Activated CD4-positive, alpha-beta memory T cell treated with anti-CD3 and anti-CD28 coated beads for 36 hours (primary cell): ENCODE data around the gene DIDO1. TPM values are rescaled to one million over a fixed set of nuclear protein-coding genes. Genes with fewer than 3 reads are reported as not detected.

ENCODE experiments used
- CTCF ChIA-PET: fragments of 350-600 bp; sonication (Branson Sonifier 250); formaldehyde crosslinking; loops from one replicate; lab custom pipeline; 2021; ENCODE audit warnings: antibody characterized with exemption, inconsistent platforms; lab: Charles Lee
- POLR2A ChIA-PET: fragments of 350-600 bp; sonication (Branson Sonifier 250); formaldehyde crosslinking; loops from one replicate; lab custom pipeline; 2021; ENCODE audit warnings: antibody characterized with exemption; lab: Charles Lee
- DNase-seq: peaks from one replicate; pipeline ENCODE4 v3.0.0-alpha.2; 2020
- H3K27ac Mint-ChIP-seq: one replicate; pipeline ENCODE4 v1.8.0; 2021; ENCODE audit warnings: mixed read lengths
- H3K27me3 Mint-ChIP-seq: one replicate; pipeline ENCODE4 v1.8.0; 2021; ENCODE audit warnings: mixed read lengths
- H3K36me3 Mint-ChIP-seq: one replicate; pipeline ENCODE4 v1.8.0; 2021; ENCODE audit warnings: mixed read lengths
- H3K4me1 Mint-ChIP-seq: one replicate; pipeline ENCODE4 v1.8.0; 2021; ENCODE audit warnings: low read depth, mixed read lengths
- H3K4me3 Mint-ChIP-seq: one replicate; pipeline ENCODE4 v1.8.0; 2021; ENCODE audit warnings: mild to moderate bottlenecking, mixed read lengths
- H3K9me3 Mint-ChIP-seq: one replicate; pipeline ENCODE4 v1.8.0; 2021; ENCODE audit warnings: mixed read lengths
- intact Hi-C: fragments of 100-400 bp; cut with micrococcal nuclease; formaldehyde crosslinking; loops from one replicate; pipeline ENCODE4 v1.15.1; 2023
- total RNA-seq, 2 experiments: library from RNA; stranded (reverse); gene quantifications; one replicate each; pipeline ENCODE4 v1.2.3, GENCODE V29; 2021

Gene DIDO1
- total RNA-seq, 2 experiments from 2014 or later, result 46.6 to 48.4 TPM

DNA sequence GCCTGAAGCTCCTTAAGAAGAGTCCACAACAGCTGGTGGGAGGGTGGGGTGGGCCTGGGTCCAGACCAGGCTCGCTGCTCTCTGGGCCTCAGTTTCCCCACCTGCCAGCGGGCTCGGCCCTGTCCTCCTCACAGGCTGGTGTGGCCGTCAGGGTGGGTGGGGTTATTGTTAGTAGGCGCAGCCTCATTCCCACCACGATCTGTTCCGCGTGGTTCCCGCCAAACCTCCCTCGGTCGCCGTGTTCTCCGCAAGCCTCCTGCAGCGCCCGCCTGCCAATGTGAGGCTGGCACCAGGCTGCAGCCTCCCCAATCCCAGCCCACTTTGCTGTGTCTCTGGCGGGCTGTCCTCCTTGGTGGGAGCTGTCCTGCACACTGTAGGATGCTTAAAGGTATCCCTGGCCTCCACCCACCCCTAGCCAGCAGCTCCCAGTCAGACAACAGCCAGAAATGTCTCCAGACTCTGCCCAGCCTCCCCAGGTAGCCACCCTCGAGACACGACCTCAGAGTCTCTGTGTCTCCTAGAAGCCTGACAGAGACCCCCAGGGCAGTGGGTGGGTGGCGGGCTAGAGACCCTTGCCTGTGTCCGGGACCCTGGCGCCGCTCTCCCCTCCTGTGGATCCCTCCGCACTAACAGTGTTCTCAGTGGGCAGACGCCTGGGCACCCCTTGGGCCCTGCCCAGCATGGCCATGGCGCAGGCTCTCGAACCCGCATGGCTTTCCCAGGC is 41.5 kb upstream of the DIDO1 start:
- intact Hi-C loops, result no loop called here
- DNase-seq, result no peak
- POLR2A ChIA-PET, result no interaction called here
- Mint-ChIP-seq H3K36me3 (no peaks in the 10 kb centered on the region), H3K4me1 (peaks cover 10% of the 10 kb centered on the region), H3K27ac (no peak overlapping the region), H3K4me3 (no peak overlapping the region), H3K27me3 (peaks cover 14% of the 10 kb centered on the region), H3K9me3 (no peaks in the 10 kb centered on the region)
- CTCF ChIA-PET, result no interaction called here

- intact Hi-C loops, result no loop called here
- DNase-seq, result no peak
- no peaks in the 10 kb centered on the region for H3K36me3 Mint-ChIP-seq
- H3K4me3 Mint-ChIP-seq, result no peak overlapping the region
- CTCF ChIA-PET, result no interaction called here
- peaks cover 9% of the 10 kb centered on the region for H3K27me3 Mint-ChIP-seq
- no peak overlapping the region for H3K27ac Mint-ChIP-seq
- H3K9me3 Mint-ChIP-seq, result no peaks in the 10 kb centered on the region
- peaks cover 5% of the 10 kb centered on the region for H3K4me1 Mint-ChIP-seq
- POLR2A ChIA-PET, result no interaction called here
These were observed 40.8 kb upstream of the DIDO1 start for GRCh38 chr20:62967149-62967501.

DNA sequence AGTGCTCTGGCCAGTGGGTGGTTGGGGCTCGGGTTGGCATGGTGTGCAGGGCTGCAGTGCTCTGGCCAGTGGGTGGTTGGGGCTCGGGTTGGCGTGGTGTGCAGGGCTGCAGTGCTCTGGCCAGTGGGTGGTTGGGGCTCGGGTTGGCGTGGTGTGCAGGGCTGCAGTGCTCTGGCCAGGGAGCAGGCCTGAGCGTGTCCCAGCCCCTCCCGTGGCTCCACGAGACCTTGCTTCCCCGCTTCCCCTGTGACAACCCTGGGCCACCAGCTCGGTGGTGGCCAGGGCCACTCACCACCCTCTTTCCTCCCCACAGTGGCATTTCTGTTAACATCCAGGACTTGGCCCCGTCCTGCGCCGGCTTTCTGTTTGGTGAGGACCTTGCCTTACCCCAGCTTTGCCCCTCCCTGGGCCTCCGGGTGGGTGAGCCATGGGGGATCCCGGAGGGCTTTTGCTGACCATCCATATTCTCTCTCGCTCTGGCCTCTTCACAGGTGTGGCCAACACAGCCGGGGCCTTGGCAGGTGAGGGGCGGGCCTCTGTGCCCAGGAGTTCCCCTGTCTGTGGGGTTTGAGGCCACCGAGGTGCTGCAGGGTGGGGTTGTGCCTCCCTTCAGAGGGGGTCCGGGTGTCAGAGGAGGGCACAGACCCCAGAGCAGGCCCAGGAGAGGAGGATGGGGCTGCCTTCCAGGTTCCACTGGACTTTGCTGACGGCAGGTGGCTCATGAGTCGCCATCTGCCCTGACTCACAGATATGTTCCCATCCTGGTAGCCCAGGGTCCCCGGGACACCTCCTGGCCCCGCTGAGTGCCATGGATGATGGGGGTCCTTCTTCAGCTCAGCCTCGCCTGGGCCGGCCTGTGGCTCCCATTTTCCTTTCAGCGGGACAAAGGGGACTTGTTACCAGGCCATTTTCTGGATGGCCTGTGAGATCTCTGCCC is 40.2 kb upstream of the DIDO1 start:
- DNase-seq, result no peak
- Mint-ChIP-seq H3K4me1 (no peaks in the 10 kb centered on the region), H3K27me3 (peaks cover 3% of the 10 kb centered on the region), H3K36me3 (no peaks in the 10 kb centered on the region), H3K9me3 (no peaks in the 10 kb centered on the region), H3K4me3 (no peak overlapping the region), H3K27ac (no peak overlapping the region)
- POLR2A ChIA-PET, result no interaction called here
- intact Hi-C loops, result no loop called here
- CTCF ChIA-PET, result interaction anchor here (1.1 kb wide), 1 partner anchor 42 kb away, joined by 4 read pairs; no protein-coding TSS in a partner anchor

- CTCF ChIA-PET, result interaction anchor here (1.1 kb wide), 1 partner anchor 43 kb away, joined by 4 read pairs; no protein-coding TSS in a partner anchor
- no peaks in the 10 kb centered on the region for H3K9me3 Mint-ChIP-seq
- intact Hi-C loops, result no loop called here
- H3K4me3 Mint-ChIP-seq, result no peak overlapping the region
- no peak overlapping the region for H3K27ac Mint-ChIP-seq
- H3K27me3 Mint-ChIP-seq, result no peaks in the 10 kb centered on the region
- DNase-seq, result no peak
- POLR2A ChIA-PET, result no interaction called here
- H3K36me3 Mint-ChIP-seq, result no peaks in the 10 kb centered on the region
- H3K4me1 Mint-ChIP-seq, result no peaks in the 10 kb centered on the region
These were observed 39.1 kb upstream of the DIDO1 start for GRCh38 chr20:62965363-62965771.

GRCh38 chr20:62964700-62965099 is 38.4 kb upstream of the DIDO1 start:
- Mint-ChIP-seq H3K9me3 (no peaks in the 10 kb centered on the region), H3K36me3 (no peaks in the 10 kb centered on the region), H3K4me1 (no peaks in the 10 kb centered on the region), H3K4me3 (no peak overlapping the region), H3K27me3 (no peaks in the 10 kb centered on the region), H3K27ac (no peak overlapping the region)
- ChIA-PET CTCF (no interaction called here), POLR2A (no interaction called here)
- intact Hi-C loops, result no loop called here
- no peak for DNase-seq

DNA sequence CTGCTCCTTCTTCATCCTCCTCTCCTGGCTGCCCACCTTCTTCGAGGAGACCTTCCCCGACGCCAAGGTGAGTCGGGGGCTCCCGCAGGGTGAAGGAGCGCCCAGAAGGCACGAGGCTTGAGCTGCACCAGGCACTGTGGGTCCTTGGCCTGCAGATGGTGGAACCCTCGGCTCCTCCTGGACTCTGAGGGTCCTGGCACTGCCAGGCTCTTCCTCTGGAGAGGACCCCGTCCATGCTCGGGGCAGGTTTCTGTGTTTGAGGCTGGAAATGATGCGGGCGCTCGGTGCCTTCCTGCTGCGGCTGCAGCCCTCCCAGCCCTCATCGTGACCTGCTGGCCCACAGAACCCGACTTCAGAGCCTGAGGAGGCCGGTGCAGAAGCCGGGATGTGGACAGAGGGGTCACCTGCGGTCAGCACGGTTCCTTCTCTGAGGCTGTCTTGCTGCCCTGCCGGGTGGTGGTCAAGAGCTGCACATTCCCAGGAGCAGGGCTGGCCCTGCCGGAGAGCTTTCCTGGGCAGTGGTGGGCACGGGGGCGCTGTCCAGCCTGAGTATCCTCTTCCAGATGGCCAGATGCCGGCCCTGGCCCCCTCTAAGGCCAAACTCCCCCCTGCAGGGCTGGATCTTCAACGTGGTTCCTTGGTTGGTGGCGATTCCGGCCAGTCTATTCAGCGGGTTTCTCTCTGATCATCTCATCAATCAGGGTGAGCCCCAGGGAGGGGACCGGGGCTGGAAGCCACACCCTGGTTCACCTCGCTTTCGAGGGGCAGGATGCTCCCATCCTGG is 37.5 kb upstream of the DIDO1 start:
- intact Hi-C loops, result no loop called here
- no peaks in the 10 kb centered on the region for H3K4me1 Mint-ChIP-seq
- ChIA-PET CTCF (no interaction called here), POLR2A (no interaction called here)
- no peaks in the 10 kb centered on the region for H3K36me3 Mint-ChIP-seq
- H3K9me3 Mint-ChIP-seq, result no peaks in the 10 kb centered on the region
- H3K27ac Mint-ChIP-seq, result no peak overlapping the region
- no peaks in the 10 kb centered on the region for H3K27me3 Mint-ChIP-seq
- no peak overlapping the region for H3K4me3 Mint-ChIP-seq
- DNase-seq, result no peak

- no peaks in the 10 kb centered on the region for H3K27me3 Mint-ChIP-seq
- intact Hi-C loops, result no loop called here
- no peaks in the 10 kb centered on the region for H3K9me3 Mint-ChIP-seq
- DNase-seq, result no peak
- no peaks in the 10 kb centered on the region for H3K4me1 Mint-ChIP-seq
- H3K27ac Mint-ChIP-seq, result no peak overlapping the region
- CTCF ChIA-PET, result no interaction called here
- H3K4me3 Mint-ChIP-seq, result no peak overlapping the region
- no peaks in the 10 kb centered on the region for H3K36me3 Mint-ChIP-seq
- POLR2A ChIA-PET, result no interaction called here
These were observed 36.7 kb upstream of the DIDO1 start for GRCh38 chr20:62962891-62963613.

DNA sequence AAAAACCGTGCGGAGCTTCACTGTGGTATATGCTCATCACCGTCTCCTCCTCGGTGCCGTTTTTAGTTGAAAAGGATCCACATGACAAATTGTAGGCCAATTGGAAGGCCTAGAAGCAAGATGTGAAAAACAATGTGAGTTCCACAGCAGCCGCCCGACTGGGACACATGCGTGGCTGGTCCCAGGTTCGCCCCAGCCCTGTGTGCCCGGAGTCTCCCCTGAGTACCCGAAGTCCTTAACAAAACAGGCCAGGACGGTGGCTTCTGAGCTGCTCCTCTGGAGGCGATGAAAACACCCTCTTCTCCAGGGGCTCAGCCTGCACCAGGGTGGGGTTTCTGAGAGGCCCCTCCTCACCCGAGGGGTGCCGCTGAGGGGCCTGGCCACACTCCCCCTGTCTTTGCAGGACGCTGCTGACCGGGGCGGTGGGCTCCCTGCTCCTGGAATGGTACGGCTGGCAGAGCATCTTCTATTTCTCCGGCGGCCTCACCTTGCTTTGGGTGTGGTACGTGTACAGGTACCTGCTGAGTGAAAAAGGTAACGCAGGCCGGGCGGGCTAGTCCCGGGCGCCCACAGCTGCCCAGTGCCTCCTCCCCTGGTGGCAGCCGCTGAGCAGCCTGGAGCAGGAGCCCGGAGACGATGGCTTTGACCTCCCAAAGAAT is 36.0 kb upstream of the DIDO1 start:
- ChIA-PET POLR2A (no interaction called here), CTCF (interaction anchor here (0.6 kb wide), 1 partner anchor 10 kb away, joined by 3 read pairs; no protein-coding TSS in a partner anchor)
- Mint-ChIP-seq H3K4me1 (no peaks in the 10 kb centered on the region), H3K4me3 (no peak overlapping the region), H3K27me3 (no peaks in the 10 kb centered on the region), H3K36me3 (no peaks in the 10 kb centered on the region), H3K9me3 (no peaks in the 10 kb centered on the region), H3K27ac (no peak overlapping the region)
- intact Hi-C loops, result no loop called here
- no peak for DNase-seq

DNA sequence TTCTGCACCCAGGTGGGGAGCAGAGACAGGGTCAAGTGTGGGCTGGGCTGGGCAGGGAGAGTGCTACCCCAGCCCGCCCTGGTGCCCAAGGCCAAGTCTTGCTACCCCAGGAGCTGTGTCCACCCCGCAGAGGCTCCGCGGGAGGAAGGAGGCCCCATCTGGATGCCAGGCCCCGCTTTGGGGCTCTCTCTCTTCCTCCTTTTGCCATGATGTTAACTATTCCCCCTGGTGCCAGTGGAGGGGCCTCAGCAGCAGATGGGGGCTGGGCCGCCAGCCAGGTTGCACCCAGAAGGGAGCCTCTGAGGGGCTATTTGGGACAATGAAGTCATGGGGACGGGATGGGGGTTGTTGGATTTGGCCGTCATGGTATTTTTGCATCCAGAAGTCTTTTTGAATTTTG is 35.5 kb upstream of the DIDO1 start:
- CTCF ChIA-PET, result interaction anchor here (0.6 kb wide), 1 partner anchor 10 kb away, joined by 3 read pairs; no protein-coding TSS in a partner anchor
- H3K9me3 Mint-ChIP-seq, result no peaks in the 10 kb centered on the region
- H3K27me3 Mint-ChIP-seq, result no peaks in the 10 kb centered on the region
- POLR2A ChIA-PET, result no interaction called here
- DNase-seq, result no peak
- H3K4me3 Mint-ChIP-seq, result no peak overlapping the region
- intact Hi-C loops, result no loop called here
- H3K27ac Mint-ChIP-seq, result no peak overlapping the region
- no peaks in the 10 kb centered on the region for H3K36me3 Mint-ChIP-seq
- H3K4me1 Mint-ChIP-seq, result no peaks in the 10 kb centered on the region

DNA sequence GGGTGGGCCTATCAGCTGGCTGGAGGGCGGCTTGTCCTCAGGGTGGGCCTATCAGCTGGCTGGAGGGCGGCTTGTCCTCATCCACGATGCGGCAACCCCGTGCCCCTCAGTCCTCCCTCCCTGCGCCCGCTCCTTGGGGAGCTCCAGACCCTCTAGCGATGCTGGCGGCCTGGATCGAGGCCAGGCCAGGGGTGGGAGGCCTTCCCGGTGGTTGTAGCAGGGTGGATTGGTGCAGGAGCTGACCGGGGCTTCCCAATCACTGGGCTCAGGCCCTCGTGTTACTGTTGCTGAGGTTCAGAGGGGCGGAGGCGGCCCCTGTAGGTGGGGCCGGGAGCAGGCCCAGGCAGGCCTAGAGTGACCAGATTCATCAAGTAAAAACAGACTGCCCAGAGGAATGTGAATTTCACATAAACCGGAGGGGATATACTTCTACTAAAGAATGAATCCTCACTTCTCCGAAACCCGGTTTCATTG is 35.0 kb upstream of the DIDO1 start:
- no peaks in the 10 kb centered on the region for H3K27me3 Mint-ChIP-seq
- ChIA-PET CTCF (no interaction called here), POLR2A (no interaction called here)
- no peak overlapping the region for H3K27ac Mint-ChIP-seq
- no peaks in the 10 kb centered on the region for H3K4me1 Mint-ChIP-seq
- H3K36me3 Mint-ChIP-seq, result no peaks in the 10 kb centered on the region
- intact Hi-C loops, result no loop called here
- no peak for DNase-seq
- no peaks in the 10 kb centered on the region for H3K9me3 Mint-ChIP-seq
- no peak overlapping the region for H3K4me3 Mint-ChIP-seq
